ENCODE results near the gene TMEM184B.

TMEM184B gene

GRCh38 chr22:38282397-38282796, 9.6 kb upstream of the TMEM184B start:
- no peak overlapping the region for H3K4me3 ChIP-seq (replicated peaks; ENCODE audit: low read depth, low read length)
- no peak for TF ChIP-seq CTCF (IDR thresholded peaks at IDR 0.05; ENCODE audit: low read depth, low read length, missing control alignments)
- no peak for DNase-seq (ENCODE audit: extremely low read depth, low read depth)

- DNase-seq (ENCODE audit: extremely low read depth, low read depth), result no peak
- TF ChIP-seq CTCF (IDR thresholded peaks at IDR 0.05; ENCODE audit: low read depth, low read length, missing control alignments), result no peak
- no peak overlapping the region for H3K4me3 ChIP-seq (replicated peaks; ENCODE audit: low read depth, low read length)
Measured at GRCh38 chr22:38276166-38276565, 3.4 kb upstream of the TMEM184B start.

- H3K4me3 ChIP-seq (replicated peaks; ENCODE audit: low read depth, low read length), result peak overlapping the region; percentile 67
- no peak for DNase-seq (ENCODE audit: extremely low read depth, low read depth)
- TF ChIP-seq CTCF (IDR thresholded peaks at IDR 0.05; ENCODE audit: low read depth, low read length, missing control alignments), result no peak
Measured at GRCh38 chr22:38273135-38273826, 471 bp upstream of the TMEM184B start.

GRCh38 chr22:38271927-38272372, 860 bp downstream of the TMEM184B start:
- TF ChIP-seq CTCF (IDR thresholded peaks at IDR 0.05; ENCODE audit: low read depth, low read length, missing control alignments), result no peak
- H3K4me3 ChIP-seq (replicated peaks; ENCODE audit: low read depth, low read length), result peak overlapping the region; percentile 67
- no peak for DNase-seq (ENCODE audit: extremely low read depth, low read depth)

GRCh38 chr22:38271101-38271500, 1.7 kb downstream of the TMEM184B start:
- TF ChIP-seq CTCF (IDR thresholded peaks at IDR 0.05; ENCODE audit: low read depth, low read length, missing control alignments), result no peak
- H3K4me3 ChIP-seq (replicated peaks; ENCODE audit: low read depth, low read length), result peak overlapping the region; percentile 67
- DNase-seq (ENCODE audit: extremely low read depth, low read depth), result no peak

- peak overlapping the region; percentile 67 for H3K4me3 ChIP-seq (replicated peaks; ENCODE audit: low read depth, low read length)
- TF ChIP-seq CTCF (IDR thresholded peaks at IDR 0.05; ENCODE audit: low read depth, low read length, missing control alignments), result no peak
Measured at GRCh38 chr22:38270091-38270992, 2.5 kb downstream of the TMEM184B start.

More at GRCh38 chr22:38270091-38270992, 2.5 kb downstream of the TMEM184B start:
- no peak for DNase-seq (ENCODE audit: extremely low read depth, low read depth)
